Raji (cell line): ENCODE data around the gene IL17C.

ENCODE experiments used
- POLR2A ChIP-seq: IDR thresholded peaks from 2 replicates; pipeline ENCODE4 v1.6.1; 2011; ENCODE audit warnings: low read depth, low read length, control low read depth; ENCODE audit not compliant: insufficient read depth

Gene IL17C

DNA sequence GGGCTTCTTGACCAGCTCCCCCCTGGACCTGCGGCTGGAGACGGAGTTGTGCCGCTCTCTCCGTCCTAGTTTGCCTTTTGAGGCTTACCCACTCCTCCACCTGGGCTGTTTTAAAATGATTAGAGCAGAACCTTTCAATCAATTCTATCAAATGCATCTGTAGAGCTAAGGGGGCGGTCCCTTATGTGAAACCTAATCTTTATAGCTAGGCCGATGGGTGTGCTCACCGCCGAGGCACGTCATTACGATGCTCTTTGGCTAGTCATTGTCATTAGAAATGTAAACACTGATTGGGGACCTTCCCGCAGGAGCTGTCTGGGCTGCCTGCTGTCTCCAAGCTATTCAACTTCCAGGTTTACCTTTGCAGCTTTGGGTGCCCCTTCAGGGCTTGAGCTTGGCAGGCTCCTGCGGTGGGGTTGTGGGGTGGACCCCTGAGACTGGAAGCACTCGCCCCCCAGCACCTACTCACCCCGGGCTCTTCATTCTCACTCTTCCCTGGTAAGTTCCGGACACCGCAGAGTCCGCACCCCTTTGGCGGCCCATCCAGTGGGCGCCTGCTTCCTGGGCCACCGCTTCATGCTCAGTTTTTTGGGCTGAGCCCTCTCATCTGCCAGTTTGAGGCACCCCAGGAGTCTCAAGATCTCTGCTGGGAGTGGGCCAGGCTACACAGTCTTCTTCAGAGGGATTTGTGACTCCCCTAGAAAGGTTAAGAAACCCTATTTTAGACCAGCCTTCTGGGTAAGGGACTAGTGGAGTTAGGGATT is 20.9 kb upstream of the IL17C start:
- no peak for TF ChIP-seq POLR2A

DNA sequence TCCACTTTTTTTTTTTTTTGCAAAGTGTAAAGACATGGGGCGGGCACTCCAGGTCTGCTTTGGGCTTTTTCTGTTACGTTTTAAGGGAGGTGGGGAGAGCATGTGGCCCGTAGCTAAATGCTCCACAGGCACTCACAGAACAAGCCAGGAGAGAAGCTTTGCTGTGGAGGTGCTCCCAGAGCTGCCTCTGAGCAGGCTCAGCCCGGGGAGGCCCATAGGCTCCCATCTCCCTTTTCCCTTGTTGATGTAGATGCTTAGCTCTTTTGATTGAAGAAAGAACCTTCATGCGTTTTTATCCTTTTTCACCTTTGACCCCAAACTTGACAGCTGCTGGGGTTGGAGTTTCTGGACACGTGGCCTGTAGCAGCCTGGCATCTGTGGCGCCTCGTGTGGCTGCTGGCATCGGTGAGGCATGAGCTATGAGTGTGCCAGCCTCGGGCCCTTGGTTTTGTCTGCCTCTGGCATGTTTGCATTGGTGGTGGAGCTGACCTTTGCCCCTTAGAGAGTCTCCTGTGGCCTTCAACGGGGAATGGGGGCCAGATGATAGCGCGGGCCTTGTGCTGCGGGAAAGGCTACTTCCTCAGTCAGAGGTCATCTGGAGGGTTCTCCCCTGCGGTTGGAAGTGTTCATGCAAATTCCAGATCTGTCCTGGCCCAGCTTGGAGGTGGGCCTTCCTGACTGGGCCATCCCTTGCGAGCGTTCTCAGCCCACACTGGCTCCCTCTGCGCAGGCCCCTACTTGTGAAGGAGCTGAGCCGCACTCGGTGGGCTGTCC is 20.0 kb upstream of the IL17C start:
- TF ChIP-seq POLR2A = no peak

DNA sequence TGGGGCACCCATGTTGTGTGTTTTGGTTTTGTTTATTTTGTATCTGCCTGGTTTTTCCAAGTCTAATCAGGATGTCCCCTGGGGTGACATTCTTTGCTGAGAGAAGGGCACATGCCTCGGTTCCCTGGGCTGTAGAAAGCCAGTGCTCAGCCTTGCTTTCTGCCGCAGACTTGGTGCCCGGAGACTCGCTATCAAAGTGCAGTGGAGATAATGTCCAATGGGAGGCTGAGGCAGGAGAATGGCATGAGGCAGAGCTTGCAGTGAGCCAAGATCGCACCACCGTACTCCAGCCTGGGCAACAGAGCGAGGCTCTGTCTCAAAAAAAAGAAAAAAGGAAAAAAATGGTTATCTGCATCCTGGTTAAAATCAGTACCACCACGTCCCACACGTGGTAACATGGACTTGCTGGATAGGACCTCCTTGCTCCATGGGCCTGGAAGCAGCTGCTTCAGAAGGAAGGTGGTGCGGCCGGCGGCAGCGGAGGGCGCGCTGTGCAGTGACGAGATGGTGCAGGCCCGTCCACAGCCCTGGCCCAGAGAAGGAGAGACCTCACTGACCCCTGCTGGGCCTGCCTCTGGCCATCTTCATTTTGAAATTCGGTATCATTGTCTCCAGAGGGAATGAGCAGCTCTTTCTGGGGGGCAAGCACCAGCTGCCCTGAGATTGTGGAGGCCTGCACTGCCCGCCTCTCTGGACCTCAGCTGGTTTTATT is 19.3 kb upstream of the IL17C start:
- no peak for TF ChIP-seq POLR2A

DNA sequence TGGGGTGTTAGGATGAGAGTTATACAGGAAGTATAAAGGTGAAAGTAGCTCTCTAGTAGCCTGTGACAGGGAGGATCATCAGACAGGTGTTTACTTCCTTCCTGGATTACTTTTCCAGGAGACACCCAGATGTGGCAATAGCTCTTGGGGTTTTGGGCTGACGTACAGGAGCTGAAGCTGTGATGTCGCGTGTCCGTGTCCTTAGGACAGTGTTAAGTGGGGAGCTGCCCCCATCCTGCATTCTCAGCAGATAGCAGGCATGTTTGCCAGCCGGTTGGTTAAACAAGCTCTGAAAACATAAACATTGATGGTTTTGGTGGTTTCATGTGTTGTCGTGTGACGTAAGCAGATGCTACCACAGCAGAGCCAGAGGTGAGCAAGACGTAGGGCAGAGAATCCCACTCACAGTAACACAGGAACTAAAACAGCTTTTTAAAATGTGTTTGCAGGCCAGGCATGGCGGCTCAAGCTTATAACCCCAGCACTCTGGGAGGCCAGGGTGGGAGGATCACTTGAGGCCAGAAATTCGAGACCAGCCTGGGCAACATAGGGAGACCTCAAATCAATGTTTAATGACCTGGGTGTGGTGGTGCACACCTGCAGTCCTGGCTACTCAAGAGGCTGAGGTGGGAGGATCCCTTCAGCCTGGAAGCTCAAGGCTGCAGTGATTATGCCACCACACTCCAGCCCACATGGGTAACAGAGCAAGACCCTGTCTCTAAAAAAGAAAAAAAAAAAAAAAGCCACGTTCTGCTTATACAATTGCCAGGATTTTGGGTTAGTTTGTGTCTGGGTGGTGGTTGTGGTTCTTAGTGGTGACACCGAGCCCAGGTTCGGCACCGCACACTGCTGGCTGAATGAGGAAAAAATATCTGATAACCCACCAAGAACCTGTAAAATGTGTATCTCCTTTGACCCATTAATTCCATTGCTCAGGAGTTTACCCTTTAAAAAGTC is 18.2 kb upstream of the IL17C start:
- TF ChIP-seq POLR2A = no peak

DNA sequence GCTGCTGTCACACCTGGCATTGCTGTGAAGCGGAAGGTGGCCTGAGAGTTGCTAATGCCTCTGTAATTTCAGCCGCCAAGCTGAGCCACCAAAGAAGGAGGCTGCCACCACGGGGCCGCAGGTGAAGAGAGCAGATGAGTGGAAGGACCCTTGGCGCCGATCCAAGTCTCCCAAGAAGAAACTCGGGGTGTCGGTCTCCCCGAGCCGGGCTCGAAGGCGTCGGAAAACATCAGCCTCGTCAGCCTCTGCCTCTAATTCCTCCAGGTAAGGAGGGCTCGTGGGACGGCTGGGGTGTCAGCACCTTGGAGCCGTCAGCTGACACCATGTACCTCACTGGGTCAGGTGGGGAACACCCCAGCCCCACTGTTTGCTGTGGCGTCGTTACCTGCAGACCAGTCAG is 16.2 kb upstream of the IL17C start:
- no peak for TF ChIP-seq POLR2A

DNA sequence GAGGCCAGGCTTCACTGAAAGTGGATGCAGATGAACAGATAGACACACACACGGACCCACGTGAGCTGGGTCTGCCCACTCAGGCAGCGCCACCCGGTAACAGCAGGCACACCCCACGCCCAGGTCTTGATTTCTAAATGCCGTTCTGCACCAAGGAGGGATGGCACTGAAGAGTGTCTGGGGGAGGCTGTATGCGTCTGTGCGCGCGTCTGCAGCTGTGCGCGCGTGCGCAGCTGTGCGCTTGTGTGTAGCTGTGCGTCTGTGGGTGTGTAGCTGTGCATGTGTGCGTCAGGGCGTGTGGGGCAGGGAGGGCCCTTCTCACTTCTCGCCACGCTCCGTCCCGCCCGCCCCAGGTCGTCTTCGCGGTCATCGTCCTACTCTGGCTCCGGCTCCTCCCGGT is 15.5 kb upstream of the IL17C start:
- no peak for TF ChIP-seq POLR2A

DNA sequence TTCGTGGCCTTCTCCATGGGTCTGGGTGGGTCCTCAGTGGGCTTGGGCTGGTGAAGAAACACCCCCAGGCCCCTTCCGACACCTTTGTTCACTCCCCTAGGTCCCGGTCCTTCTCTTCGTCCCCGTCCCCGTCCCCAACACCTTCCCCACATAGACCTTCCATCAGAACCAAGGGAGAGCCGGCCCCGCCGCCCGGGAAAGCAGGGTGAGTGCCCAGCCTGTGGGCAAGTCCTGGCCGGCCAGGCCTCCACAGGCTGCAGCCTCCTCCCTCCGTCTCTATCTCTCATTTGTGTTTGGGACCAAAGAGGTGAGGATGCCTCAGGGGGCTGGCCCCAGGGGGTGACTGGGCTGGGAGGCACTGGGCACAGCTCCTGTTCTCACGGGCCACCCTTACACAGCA is 14.5 kb upstream of the IL17C start:
- TF ChIP-seq POLR2A = no peak

DNA sequence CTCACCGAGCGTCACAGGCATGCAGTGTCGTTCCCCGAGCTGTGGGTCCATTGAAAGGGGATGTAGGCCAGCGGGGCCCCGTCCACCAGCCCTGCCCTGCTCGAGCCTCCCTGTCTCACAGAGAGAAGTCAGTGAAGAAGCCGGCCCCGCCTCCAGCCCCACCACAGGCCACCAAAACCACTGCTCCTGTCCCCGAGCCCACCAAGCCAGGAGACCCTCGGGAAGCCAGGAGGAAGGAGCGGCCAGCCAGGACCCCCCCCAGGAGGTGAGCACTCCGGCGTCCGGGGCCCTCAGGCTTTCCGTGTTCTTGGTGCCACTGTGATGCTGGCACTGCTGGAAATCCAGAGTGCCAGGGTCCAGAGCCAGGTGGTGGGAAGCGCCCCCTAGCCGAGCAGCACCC is 13.9 kb upstream of the IL17C start:
- TF ChIP-seq POLR2A = no peak

DNA sequence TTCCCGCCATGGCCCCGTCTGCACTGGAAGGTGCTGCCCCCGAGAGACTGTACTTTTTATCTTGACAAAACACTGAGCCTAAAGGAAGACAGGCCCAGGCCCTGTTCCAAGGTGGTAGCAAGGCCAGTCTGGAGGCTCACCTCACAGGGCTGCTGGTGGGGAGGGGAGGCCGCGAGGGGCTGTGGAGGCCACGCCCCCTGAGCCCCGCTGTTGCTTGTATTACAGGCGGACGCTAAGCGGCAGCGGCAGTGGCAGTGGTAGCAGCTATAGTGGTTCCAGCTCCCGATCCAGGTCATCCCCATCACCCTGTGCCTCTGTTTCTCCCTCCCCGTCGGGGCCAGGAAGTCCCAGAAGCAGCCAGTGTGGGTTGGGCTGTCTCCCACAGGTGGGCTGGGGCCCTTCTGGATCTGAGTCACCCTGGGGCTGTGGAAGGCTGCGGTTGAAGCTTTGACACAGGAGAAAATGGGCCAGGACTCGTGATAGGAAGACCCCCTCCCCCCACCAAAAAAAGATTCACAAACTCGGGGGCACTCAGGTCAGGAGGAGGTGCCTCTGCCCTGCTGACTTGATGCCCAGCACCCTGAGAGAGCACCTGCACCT is 13.3 kb upstream of the IL17C start:
- no peak for TF ChIP-seq POLR2A

DNA sequence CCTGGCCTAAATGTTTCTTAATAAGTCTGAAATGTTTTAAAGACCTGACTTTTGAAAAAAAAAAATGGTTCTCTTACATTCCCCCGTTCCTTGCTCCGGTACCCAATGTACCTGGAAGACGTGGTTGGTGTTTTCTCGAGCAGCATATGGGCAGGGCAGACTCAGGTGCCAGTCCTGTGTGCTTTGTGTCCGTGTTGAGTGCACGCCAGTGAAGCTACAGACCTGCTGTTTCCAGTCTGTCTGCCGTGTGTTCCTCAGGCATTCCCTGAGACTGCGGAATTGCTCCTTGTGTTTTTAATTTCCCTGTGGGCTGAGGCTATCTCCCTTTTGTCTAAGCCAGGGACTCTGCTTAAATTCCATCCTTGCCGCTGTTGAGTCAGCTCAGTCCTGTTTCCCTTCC is 11.7 kb upstream of the IL17C start:
- TF ChIP-seq POLR2A = no peak

DNA sequence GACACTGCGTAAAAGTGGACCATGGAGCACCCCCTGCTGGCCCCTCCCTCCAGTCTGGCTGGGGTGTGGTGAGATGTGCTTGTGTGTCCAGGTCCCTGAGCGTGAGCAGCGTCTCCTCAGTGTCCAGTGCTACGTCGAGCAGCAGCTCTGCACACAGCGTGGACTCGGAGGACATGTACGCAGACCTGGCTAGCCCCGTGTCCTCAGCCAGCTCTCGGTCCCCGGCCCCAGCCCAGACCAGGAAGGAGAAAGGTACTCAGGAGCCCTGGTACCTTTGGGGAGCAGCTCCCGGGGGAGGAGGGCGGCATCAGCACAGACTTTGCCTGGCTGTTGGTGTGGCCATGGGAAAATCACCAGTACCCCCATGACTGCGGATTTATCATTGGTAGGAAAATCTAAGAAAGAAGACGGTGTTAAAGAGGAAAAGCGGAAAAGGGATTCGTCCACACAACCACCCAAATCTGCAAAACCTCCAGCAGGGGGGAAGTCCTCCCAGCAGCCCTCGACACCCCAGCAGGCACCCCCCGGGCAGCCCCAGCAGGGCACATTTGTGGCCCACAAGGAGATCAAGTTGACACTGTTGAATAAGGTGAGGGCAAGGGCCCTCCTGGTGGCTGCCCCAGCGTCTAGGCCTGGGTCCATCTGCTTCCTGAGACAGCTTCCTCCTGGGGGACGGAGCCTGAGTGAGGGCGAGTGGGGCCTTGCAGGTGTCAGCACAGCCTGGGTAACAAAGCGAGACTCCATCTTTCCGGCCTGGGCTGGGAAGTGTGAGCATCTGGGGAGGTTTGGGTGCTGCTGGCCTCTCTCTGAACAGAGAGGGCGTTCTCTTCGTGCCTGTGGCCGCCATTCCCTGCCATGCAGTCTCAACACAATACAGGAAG is 10.6 kb upstream of the IL17C start:
- no peak for TF ChIP-seq POLR2A

DNA sequence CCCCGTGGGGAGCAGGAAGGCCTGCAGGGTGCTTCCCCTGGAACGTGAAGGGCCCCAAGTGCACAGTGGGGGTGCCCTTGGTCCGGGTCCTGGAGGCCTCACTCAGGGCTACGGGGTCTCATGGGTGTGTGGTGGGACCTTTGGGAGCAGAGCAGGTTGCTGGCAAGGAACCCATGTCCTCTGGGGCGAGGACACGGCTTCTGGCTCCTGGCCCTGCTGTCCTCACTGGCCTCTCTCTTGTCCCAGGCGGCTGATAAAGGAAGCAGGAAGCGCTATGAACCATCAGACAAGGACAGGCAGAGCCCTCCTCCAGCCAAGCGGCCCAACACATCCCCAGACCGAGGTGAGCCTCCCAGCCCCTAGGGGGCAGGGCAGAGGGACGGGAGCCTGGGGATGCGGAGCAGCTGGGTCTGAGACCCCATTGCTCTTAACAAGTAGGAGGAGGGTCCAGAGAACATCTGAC is 9.8 kb upstream of the IL17C start:
- no peak for TF ChIP-seq POLR2A

DNA sequence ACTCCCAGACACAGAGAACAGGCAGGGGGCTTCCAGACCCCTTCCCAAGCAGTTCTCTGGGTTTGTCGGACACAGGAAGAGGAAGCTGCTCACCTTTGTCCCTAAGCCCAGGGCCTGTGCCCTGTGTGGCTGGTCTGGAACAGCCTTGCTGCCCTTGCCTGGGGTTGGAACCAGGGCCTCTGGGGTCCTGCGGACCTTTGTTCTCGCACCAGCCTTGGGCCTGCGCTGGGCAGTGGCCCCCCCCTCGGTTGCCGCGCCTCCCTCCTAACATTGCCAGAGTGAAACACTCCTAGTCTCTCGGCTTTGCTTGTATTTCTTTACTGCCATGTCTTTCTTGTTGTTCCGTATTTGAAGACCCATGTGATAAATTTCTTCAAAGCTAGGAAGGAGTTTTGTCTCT is 8.5 kb upstream of the IL17C start:
- no peak for TF ChIP-seq POLR2A
